Keratinocyte (primary cell): Measurements from ENCODE around the gene SLC44A1. TPM values are rescaled to one million over a fixed set of nuclear protein-coding genes. Genes with fewer than 3 reads are reported as not detected.

Source experiments
- DNase-seq: peaks from one replicate; pipeline ENCODE4 v3.0.0-alpha.2; 2011; ENCODE audit warnings: low read depth, missing footprints, low spot score
- FAIRE-seq: peaks from 2 replicates; lab custom pipeline; 2011; peaks lifted over from hg19 to GRCh38; lab: Jason Lieb, UNC
- H2AFZ ChIP-seq: 2 replicates; pipeline ENCODE4 v1.6.0; 2012; ENCODE audit warnings: low read length, control low read depth, inconsistent platforms; ENCODE audit not compliant: control insufficient read depth
- H3K27ac ChIP-seq: 2 replicates; pipeline ENCODE4 v1.5.1; 2011; ENCODE audit warnings: low read length; ENCODE audit not compliant: control insufficient read depth, insufficient read depth
- H3K27me3 ChIP-seq: 3 replicates; pipeline ENCODE4 v1.6.0; 2011; ENCODE audit warnings: low read length; ENCODE audit not compliant: control insufficient read depth, insufficient read depth; ENCODE audit errors: extremely low read depth
- H3K36me3 ChIP-seq, 2 experiments: 2 replicates in 1 of 2; 3 replicates in 1 of 2; pipeline ENCODE4 v1.5.1; 2011; ENCODE audit warnings: low read length in 2 of 2, mild to moderate bottlenecking in 1 of 2; ENCODE audit not compliant: control insufficient read depth in 2 of 2, insufficient read depth in 2 of 2; ENCODE audit errors: extremely low read depth in 1 of 2
- H3K4me1 ChIP-seq: 3 replicates; pipeline ENCODE4 v1.5.1; 2011; ENCODE audit warnings: low read length; ENCODE audit not compliant: control insufficient read depth, insufficient read depth; ENCODE audit errors: extremely low read depth
- H3K4me2 ChIP-seq: 3 replicates; pipeline ENCODE4 v1.6.0; 2011; ENCODE audit warnings: low read depth, low read length; ENCODE audit not compliant: control insufficient read depth, insufficient read depth; ENCODE audit errors: extremely low read depth
- H3K4me3 ChIP-seq, 3 experiments: fragments of 200-600 bp in 1 of 3; sonication (generic) in 1 of 3; 2 replicates in 2 of 3; 3 replicates in 1 of 3; pipeline ENCODE4 v1.5.1; 2011 to 2016; ENCODE audit warnings: low read length in 3 of 3, mild to moderate bottlenecking in 3 of 3, control low read depth in 2 of 3, inconsistent platforms in 1 of 3, low read depth in 1 of 3, mixed read lengths in 1 of 3, mixed run types in 1 of 3, moderate library complexity in 1 of 3; ENCODE audit not compliant: control insufficient read depth in 2 of 3, insufficient read depth in 2 of 3; ENCODE audit errors: extremely low read depth in 1 of 3
- H3K79me2 ChIP-seq: 2 replicates; pipeline ENCODE4 v1.6.0; 2012; ENCODE audit warnings: low read length; ENCODE audit not compliant: control insufficient read depth, insufficient read depth
- H3K9ac ChIP-seq: 3 replicates; pipeline ENCODE4 v1.6.0; 2011; ENCODE audit warnings: low read length; ENCODE audit not compliant: control insufficient read depth, insufficient read depth; ENCODE audit errors: extremely low read depth
- H3K9me1 ChIP-seq: 3 replicates; pipeline ENCODE4 v1.6.0; 2011; ENCODE audit warnings: low read length; ENCODE audit not compliant: control insufficient read depth, insufficient read depth; ENCODE audit errors: extremely low read depth
- H3K9me3 ChIP-seq: 2 replicates; pipeline ENCODE4 v1.5.1; 2012; ENCODE audit warnings: low read depth, low read length; ENCODE audit not compliant: control insufficient read depth
- H4K20me1 ChIP-seq: 3 replicates; pipeline ENCODE4 v1.6.0; 2011; ENCODE audit warnings: low read length; ENCODE audit not compliant: control insufficient read depth, insufficient read depth; ENCODE audit errors: extremely low read depth
- EZH2 ChIP-seq: IDR thresholded peaks from one replicate; pipeline ENCODE4 v1.6.1; 2012; ENCODE audit warnings: inconsistent platforms, mild to moderate bottlenecking, low read length, moderate library complexity
- dilution Hi-C: fragments of 300-500 bp; cut with MboI; formaldehyde crosslinking; loops from one replicate; pipeline ENCODE4 v1.7.0; 2020; ENCODE audit warnings: low sequenced_read_pairs; ENCODE audit not compliant: extremely low pct_ligation_motif_present
- polyA plus RNA-seq, 5 experiments: library from polyadenylated mRNA; depleted of rRNA in 3 of 5; stranded (reverse) in 3 of 5; stranded (forward) in 1 of 5; unstranded in 1 of 5; fragments of >200 nt; gene quantifications; 1 replicate in 1 of 5; 2 replicates in 3 of 5; 3 replicates in 1 of 5; pipeline versions ENCODE4 v1.2.1 to v1.2.3, GENCODE V29; 2011 to 2012; ENCODE audit warnings: missing spikeins in 2 of 5, low read depth in 1 of 5, low replicate concordance in 1 of 5
- TF ChIP-seq, protein P1 (sequence below), 3 experiments: IDR thresholded peaks in 1 of 3; conservative IDR thresholded peaks in 1 of 3; optimal IDR thresholded peaks in 1 of 3; 2 replicates in 2 of 3; 3 replicates in 1 of 3; pipeline versions ENCODE3 to v1.5.1; 2011; ENCODE audit warnings: low read length in 3 of 3, mild to moderate bottlenecking in 3 of 3, moderate library complexity in 2 of 3, control low read depth in 1 of 3, inconsistent platforms in 1 of 3; ENCODE audit not compliant: insufficient read depth in 2 of 3; ENCODE audit errors: extremely low read depth in 1 of 3

SLC44A1 gene
- polyA plus RNA-seq, 1 donor (not counting 4 experiments of a cell fraction or from before 2014, with no cell fraction given), result 22.9 TPM

DNA sequence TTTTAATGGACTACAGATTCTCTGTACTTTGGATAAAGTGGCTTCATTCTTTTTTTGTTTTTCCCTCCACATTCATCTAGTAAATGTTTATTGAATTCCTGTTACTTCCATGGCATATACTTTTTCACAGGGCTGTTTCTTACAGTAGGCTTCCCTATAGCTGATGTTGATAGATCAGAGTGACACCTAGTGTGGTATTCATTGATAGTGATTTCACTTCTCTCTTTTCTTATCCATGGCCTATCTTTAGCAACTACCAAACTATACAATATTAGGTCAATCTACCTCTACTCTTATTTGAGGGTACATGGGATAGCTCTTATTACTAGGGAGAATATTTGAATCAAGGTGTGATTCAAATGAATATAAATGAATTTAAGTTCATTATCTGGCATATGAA is 239.2 kb downstream of the SLC44A1 start:
- Histone ChIP-seq H3K36me3 (no peaks in the 10 kb centered on the region), H3K79me2 (no peaks in the 10 kb centered on the region), H3K9ac (no peak overlapping the region), H3K4me1 (no peaks in the 10 kb centered on the region), H3K27ac (no peak overlapping the region), H3K4me3 (no peak overlapping the region), H3K4me2 (no peak overlapping the region), H3K27me3 (no peaks in the 10 kb centered on the region), H4K20me1 (no peaks in the 10 kb centered on the region), H3K9me1 (no peaks in the 10 kb centered on the region), H2AFZ (no peak overlapping the region), H3K9me3 (no peaks in the 10 kb centered on the region)
- dilution Hi-C loops, result no loop called here
- DNase-seq (no peak), FAIRE-seq (no peak)
- TF ChIP-seq, protein P1, sequence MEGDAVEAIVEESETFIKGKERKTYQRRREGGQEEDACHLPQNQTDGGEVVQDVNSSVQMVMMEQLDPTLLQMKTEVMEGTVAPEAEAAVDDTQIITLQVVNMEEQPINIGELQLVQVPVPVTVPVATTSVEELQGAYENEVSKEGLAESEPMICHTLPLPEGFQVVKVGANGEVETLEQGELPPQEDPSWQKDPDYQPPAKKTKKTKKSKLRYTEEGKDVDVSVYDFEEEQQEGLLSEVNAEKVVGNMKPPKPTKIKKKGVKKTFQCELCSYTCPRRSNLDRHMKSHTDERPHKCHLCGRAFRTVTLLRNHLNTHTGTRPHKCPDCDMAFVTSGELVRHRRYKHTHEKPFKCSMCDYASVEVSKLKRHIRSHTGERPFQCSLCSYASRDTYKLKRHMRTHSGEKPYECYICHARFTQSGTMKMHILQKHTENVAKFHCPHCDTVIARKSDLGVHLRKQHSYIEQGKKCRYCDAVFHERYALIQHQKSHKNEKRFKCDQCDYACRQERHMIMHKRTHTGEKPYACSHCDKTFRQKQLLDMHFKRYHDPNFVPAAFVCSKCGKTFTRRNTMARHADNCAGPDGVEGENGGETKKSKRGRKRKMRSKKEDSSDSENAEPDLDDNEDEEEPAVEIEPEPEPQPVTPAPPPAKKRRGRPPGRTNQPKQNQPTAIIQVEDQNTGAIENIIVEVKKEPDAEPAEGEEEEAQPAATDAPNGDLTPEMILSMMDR (optimal IDR thresholded peaks at IDR 0.05 in 1 of 3, IDR thresholded peaks at IDR 0.05 in 1 of 3, conservative IDR thresholded peaks at IDR 0.05 in 1 of 3; ENCODE audit: extremely low read depth in 1 of 3, insufficient read depth in 2 of 3, low read length in 3 of 3), result no peak
- no peak for TF ChIP-seq EZH2

- dilution Hi-C loops, result no loop called here
- H3K4me3 ChIP-seq, result no peak overlapping the region
- H3K4me2 ChIP-seq, result no peak overlapping the region
- no peaks in the 10 kb centered on the region for H4K20me1 ChIP-seq
- H3K79me2 ChIP-seq, result peaks cover 2% of the 10 kb centered on the region
- FAIRE-seq (no peak), DNase-seq (no peak)
- H3K9ac ChIP-seq, result no peak overlapping the region
- no peaks in the 10 kb centered on the region for H3K9me3 ChIP-seq
- no peaks in the 10 kb centered on the region for H3K4me1 ChIP-seq
- H3K27ac ChIP-seq, result no peak overlapping the region
- H3K36me3 ChIP-seq, result no peaks in the 10 kb centered on the region
- TF ChIP-seq EZH2, result no peak
- TF ChIP-seq, protein P1 (optimal IDR thresholded peaks at IDR 0.05 in 1 of 3, IDR thresholded peaks at IDR 0.05 in 1 of 3, conservative IDR thresholded peaks at IDR 0.05 in 1 of 3; ENCODE audit: extremely low read depth in 1 of 3, insufficient read depth in 2 of 3, low read length in 3 of 3), result no peak
- H3K27me3 ChIP-seq, result no peaks in the 10 kb centered on the region
- no peak overlapping the region for H2AFZ ChIP-seq
- no peaks in the 10 kb centered on the region for H3K9me1 ChIP-seq
These were observed 239.8 kb downstream of the SLC44A1 start for GRCh38 chr9:105484226-105484625.
